ENCODE results near the gene ADAM11.
"Not testable (repeated sequence)": the region's sequence is repeated elsewhere in the genome, so short reads cannot be mapped to it uniquely, and the experiment has no call there.

Gene ADAM11, protein sequence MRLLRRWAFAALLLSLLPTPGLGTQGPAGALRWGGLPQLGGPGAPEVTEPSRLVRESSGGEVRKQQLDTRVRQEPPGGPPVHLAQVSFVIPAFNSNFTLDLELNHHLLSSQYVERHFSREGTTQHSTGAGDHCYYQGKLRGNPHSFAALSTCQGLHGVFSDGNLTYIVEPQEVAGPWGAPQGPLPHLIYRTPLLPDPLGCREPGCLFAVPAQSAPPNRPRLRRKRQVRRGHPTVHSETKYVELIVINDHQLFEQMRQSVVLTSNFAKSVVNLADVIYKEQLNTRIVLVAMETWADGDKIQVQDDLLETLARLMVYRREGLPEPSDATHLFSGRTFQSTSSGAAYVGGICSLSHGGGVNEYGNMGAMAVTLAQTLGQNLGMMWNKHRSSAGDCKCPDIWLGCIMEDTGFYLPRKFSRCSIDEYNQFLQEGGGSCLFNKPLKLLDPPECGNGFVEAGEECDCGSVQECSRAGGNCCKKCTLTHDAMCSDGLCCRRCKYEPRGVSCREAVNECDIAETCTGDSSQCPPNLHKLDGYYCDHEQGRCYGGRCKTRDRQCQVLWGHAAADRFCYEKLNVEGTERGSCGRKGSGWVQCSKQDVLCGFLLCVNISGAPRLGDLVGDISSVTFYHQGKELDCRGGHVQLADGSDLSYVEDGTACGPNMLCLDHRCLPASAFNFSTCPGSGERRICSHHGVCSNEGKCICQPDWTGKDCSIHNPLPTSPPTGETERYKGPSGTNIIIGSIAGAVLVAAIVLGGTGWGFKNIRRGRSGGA

DNA sequence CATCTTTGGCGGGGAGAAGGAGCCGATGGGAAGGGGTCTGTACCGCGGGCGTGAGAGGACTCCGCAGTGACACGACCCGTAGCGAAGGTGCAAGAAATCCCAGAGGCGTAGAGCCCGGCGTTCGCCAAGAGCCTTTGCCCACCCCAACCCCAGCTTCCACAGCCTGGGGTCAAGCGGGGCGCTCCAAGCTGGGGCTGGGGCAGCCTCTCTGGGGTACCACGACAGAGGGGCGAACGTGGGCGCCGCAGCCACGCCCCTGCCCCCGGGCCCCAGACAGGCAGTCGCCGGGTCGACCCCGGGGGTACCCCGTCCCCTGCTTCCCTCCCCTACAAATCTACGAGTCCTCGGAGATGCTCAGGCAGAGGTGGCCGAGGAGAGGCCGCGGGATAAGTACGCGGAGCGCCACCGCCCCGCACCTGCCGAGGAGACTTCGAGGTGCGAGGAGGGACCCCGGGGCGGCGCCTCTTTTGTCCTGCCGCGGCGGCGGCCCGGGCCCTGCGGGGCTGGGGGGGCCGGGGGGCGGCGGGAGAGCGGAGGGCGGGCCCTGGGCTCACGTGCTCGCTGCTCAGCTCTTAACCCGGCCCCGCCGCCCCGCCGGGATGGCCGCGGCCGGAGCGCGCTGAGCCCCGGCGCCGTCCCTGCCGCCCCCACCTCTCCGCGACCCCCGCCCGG is at the start of gene ADAM11:
ADAM11 (plus strand) TSS at position 575 of the 672 bp plus-strand sequence. CDS start 212 bp downstream, outside the sequence.
- no peak for DNase-seq

DNA sequence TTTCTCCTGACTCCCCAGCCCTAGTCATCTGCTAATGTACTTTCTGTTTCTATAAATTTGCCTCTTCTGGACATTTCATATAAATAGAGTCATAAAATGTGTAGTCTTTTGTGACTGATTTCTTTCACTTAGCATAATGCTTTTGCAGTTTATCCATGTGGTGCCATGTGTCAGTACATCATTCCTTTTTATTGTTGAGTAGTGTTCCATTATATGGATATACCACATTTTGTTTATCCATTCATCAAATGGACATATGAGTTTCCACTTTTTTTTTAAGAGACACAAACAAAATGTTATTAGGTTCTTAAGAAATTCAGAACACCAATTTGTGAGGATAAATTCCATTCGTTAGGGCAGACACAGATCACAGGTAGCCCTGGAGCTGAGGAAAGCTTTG is 39.3 kb upstream of the ADAM11 start:
- DNase-seq = no peak

GRCh38 chr17:44722254-44722653 is 36.5 kb upstream of the ADAM11 start:
- DNase-seq = no peak

- not testable (repeated sequence) for DNase-seq
Measured at GRCh38 chr17:44726121-44726520, 32.7 kb upstream of the ADAM11 start.

- no peak for DNase-seq
Measured at GRCh38 chr17:44733753-44734152, 25.0 kb upstream of the ADAM11 start.

DNA sequence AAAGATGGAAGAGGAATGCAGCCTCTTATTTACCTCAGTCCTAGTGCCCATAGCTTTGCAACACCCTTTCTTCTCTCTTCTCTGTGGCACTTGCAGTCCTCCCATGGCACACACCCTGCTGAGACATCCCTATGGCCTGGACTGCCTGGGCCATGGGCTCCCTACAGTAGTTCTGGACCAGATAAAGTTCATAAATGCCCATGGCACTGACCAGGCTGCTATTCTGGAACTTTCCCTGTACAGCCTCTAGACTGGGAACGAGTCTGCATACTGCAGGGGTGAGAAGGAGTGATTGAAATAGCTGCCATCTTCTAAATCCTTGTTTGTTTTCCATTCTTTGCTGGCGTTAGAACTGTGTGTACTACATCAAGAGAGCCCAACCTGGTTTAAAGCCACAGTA is 24.5 kb upstream of the ADAM11 start:
- no peak for DNase-seq

DNA sequence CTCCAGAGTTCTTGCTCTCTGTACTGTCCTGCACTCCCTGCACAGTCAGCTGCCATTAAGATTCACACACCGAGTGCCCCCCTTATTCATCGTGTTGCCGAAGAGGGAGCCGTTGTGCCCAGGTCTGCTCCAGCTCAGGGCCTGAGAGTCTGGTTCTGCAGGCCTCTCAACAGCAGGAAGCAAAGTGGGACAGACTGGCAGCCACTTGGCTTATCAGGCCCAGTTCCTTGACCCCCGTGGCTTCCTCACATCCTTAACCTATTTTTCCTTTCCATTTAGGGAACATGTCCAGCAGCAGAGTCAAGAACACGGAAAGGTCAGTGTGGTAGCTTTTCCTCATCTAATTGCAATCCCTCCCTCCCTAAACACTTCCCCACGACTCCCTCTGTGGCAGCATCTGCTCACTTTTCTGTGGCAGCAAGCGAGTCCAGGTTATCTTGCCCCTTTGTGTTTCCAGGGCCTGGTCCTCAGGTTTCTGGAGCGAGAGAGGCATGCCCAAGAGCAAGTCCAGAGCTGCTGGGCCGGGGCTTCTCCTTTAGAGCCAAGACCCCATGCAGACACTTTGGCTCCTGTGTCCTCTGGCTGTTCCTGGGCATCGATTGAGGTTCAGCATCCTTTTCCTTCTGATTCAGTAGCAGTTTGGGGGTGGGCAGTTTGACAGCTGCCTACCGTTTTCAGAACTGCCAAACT is 22.1 kb upstream of the ADAM11 start:
- peak; percentile 88 for DNase-seq

DNA sequence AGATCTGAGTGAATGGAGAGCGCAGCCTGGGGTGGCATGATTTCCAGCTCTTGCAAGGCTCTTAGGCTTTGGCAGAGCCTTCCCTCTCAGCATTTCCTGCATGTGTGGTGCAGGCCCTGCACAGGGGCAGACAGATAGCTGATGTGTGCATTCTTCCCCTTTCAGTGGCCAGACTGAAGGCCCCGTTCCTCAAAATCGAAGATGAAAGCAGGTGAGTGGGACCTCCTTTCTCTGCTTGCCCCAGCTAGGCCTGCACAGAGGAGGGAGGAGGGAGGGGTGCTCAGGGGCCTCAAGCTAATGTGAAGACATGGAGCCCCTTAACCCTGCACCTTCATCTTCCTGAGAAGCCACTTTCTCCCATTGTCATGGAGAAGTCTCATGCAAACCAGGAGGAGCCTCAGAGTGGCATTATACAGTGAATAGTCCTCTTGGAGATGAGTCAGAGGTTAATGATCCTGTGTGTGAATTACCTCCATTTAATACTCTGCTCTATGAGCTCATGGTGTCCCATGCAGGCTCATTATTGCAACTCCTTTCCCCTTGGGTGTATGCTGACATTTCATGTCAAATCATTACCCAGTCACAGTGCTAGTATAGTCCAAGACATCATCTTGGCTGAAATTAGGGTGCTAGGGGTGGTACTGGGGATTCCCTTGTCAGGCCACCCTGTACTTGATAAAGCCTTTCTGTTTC is 20.4 kb upstream of the ADAM11 start:
- no peak for DNase-seq

- no peak for DNase-seq
Measured at GRCh38 chr17:44741316-44741715, 17.5 kb upstream of the ADAM11 start.

DNA sequence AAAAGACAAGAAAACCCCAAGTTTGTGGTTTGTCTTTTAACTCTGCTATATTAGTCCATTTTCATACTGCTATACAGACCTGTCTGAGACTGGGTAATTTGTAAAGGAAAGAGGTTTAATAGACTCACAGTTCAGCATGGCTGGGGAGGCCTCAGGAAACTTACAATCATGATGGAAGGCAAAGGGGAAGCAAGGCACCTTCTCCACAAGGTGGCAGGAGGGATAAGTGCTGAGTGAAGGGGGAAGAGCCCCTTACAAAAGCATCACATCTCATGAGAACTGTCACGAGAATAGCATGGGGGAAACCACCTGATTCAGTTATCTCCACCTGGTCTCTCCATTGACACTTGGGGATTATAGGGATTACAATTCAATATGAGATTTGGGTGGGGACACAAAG is 13.5 kb upstream of the ADAM11 start:
- no peak for DNase-seq

DNA sequence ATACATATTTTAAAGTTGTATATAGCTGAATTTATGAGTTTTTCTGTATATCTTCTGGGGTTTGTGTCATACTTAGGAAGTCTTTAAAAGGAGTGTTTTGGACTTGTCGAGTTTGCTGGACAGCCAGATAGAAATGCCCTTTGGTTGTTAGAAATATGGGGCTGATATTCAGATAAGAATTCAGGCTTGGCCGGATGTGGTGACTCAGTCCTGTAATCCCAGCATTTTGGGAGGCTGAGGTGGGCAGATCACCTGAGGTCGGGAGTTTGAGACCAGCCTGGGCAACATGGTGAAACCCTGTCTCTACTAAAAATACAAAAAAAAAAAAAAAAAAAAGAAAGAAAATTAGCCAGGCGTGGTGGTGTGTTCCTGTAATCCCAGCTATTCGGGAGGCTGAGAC is 13.1 kb upstream of the ADAM11 start:
- DNase-seq = not testable (repeated sequence)

DNA sequence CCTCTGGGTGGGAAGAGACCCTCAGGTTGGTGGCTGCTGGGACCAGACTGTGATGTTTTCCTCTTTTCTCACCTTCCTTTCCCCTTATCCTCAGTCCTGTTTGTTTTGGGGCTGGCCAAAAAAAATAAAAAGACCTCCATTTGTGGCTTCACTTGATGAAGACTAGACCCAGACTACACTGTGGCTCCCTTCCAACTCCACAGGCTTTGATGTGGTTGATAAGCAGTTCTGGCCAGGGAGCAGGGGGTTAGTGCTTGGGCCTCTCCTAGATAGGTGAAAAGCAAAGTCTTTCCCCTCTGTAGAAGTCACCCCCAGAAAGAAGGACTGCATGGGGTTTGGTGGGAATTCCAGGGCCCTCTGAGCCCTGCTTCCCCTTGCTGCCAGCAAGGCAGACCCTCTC is 11.2 kb upstream of the ADAM11 start:
- DNase-seq = no peak

DNA sequence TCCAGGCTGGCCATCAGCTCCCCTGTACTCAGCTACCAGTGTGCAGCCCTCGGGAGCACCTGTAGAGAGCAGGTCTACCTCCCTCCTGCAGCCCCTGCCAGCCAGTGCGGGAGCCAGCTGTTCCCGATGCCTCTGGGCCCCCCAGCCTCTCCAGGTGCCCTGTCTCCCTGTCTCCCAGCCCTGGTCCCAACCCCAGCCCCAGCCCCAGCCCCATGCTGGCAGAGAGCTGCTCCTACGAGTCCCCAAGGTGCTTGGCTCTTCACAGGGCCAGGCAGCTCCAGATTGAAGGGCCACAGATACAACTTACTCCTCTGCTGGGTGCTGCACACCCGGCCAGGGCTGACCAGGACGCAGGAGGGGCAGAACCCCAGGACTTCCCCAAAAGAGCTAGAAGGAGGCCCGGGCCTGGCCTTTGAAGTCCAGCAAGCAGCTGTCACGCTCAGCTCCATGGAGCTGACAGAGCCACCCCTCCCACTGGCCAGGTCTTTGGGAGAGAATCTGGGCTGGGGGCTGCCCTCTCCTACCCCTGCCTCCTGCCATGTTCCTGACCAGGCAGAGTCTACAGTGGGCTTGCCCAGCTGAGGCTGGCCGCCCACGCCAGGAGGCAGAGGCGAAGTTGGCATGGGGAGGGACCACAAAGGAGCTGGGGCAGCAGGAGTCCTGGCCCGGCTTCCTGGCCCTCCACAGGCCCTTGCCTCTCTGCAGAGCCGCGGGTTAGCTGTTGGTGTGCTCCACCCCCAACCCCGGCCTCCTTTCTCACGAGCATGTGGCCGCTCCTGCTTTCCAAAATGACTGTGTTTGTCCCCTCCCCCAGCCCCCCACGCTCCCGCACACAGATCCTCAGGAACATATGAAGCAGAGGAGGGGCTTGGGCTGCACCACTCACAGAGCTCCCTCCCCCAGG is 9.5 kb upstream of the ADAM11 start:
- peak; percentile 62 for DNase-seq

GRCh38 chr17:44749980-44750318 is 8.8 kb upstream of the ADAM11 start:
- DNase-seq = no peak

GRCh38 chr17:44751331-44751730 is 7.5 kb upstream of the ADAM11 start:
- DNase-seq = no peak

DNA sequence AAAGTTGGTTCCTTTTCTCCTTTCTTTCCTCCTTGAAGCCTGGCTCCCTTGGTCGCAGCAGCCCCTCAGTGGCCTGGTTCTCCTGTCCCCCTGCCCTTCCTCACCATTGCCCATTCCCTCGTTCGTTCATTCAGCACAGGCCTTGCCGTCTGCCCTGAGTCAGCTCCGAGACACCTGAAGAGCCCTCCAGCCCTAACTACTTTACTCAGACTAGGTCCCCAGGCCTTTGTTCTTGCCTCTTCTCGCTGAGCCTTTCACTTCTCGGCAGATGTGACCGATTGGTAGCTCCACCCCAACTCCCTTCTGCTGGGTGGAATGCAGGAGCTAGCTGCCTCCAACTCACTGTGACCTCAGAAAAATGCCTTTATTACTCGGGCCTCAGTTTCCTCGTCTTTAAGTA is 7.0 kb upstream of the ADAM11 start:
- no peak for DNase-seq

DNA sequence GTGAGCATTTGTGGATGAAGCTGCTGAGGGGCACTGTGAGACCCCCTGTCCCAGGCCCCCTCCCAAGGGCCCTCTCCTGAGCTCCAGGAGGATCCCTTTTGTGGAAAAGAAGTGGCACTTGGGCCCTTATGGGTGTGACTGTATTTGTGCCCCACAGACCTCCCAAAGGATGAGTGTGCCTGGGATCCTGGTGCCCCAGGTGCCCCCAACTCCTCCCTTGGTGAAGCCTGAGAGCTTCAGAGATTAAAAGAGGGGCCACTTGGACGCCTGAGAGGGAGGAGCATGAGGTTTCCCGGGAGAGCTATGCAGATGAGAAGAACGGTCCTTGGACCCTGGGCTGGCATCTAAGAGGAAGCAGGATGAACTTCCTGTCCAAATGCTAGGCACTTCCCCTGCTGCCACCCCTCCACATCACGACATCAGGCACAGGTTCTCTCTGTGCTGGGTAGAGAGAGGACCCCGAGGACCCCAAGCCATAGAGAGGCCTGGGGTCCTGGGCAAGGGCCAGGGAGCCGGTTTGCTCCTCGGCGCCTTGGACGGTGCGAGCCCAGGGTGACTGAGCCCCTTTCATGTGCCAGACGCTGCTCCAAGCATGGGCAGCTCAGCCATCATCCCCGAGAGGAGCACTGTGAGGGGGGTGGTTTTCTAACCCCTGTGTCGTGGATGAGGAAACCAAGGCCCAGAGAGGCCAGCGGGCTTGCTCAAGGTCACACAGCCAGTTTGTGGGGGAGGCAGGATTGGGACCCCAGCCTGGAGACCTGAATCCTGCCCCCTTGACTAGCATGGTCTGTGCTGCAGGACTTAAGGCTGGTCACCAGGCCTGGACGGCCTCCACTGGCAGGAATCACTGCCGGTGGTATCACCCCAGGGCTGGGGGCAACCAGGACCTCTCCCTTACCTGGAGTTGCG is 5.6 kb upstream of the ADAM11 start:
- no peak for DNase-seq

DNA sequence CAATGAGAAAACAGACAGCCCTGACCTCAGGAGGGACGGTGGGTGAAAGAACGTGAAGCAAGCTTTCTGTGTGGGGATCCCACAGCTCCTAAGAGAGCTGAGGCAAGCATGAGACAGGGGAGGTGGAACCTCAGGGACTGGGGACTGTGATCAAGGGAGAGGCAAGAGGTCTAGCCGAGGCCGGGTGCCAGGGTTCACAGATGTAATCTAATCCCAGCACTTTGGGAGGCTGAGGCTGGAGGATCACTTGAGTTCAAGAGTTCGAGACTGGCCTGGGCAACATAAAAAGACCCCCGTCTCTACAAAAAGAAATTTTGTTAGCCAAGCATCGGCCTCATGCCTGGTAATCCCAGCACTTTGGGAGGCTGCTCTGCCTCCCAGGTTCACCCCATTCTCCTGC is 4.5 kb upstream of the ADAM11 start:
- no peak for DNase-seq

GRCh38 chr17:44755180-44755579 is 3.6 kb upstream of the ADAM11 start:
- not testable (repeated sequence) for DNase-seq
